Immature natural killer cell (primary cell): ENCODE results near the gene TRAPPC1. TPM values are rescaled to one million over a fixed set of nuclear protein-coding genes. Genes with fewer than 3 reads are reported as not detected.

Experiments used
- DNase-seq, 3 donors: peaks; one replicate each; pipeline ENCODE4 v3.0.0; 2022; ENCODE audit warnings: mixed read lengths in 1 of 3
- H3K27ac Mint-ChIP-seq, 6 donors: one replicate each; pipeline ENCODE4 v1.8.0; 2020; ENCODE audit warnings: mixed read lengths in 6 of 6, mild to moderate bottlenecking in 5 of 6, inconsistent platforms in 4 of 6, moderate library complexity in 3 of 6
- H3K27me3 Mint-ChIP-seq, 3 donors: one replicate each; pipeline ENCODE4 v1.8.0; 2020 to 2021; ENCODE audit warnings: low read depth in 3 of 3, mild to moderate bottlenecking in 3 of 3, mixed read lengths in 3 of 3, moderate library complexity in 3 of 3, inconsistent platforms in 1 of 3
- H3K36me3 Mint-ChIP-seq, 3 donors: one replicate each; pipeline ENCODE4 v1.8.0; 2020; ENCODE audit warnings: mixed read lengths in 3 of 3, inconsistent platforms in 2 of 3, mild to moderate bottlenecking in 2 of 3
- H3K4me1 Mint-ChIP-seq, 2 donors: one replicate each; pipeline ENCODE4 v1.8.0; 2020; ENCODE audit warnings: inconsistent platforms in 2 of 2, mild to moderate bottlenecking in 2 of 2, mixed read lengths in 2 of 2, moderate library complexity in 1 of 2
- H3K4me3 Mint-ChIP-seq, 5 donors: one replicate each; pipeline ENCODE4 v1.8.0; 2020; ENCODE audit warnings: mild to moderate bottlenecking in 5 of 5, mixed read lengths in 5 of 5, inconsistent platforms in 3 of 5, moderate library complexity in 3 of 5
- H3K9me3 Mint-ChIP-seq, 6 donors: one replicate each; pipeline ENCODE4 v1.8.0; 2020; ENCODE audit warnings: mild to moderate bottlenecking in 6 of 6, mixed read lengths in 6 of 6, inconsistent platforms in 4 of 6, moderate library complexity in 3 of 6
- polyA plus RNA-seq, 3 donors: library from polyadenylated mRNA; unstranded; fragments of 300-500 nt; fragmentation: Illumina TruSeq; gene quantifications; one replicate each; pipeline ENCODE4 v1.2.3, GENCODE V29; 2021

TRAPPC1 gene
- 100 to 1,000 TPM; 233 to 379 (median 288) TPM for polyA plus RNA-seq

- Mint-ChIP-seq H3K36me3 (peaks cover 3 to 15% (median 11%) of the 10 kb centered on the region in 3 donors), H3K27me3 (peaks cover 2 to 8% (median 5%) of the 10 kb centered on the region in 3 donors), H3K9me3 (no peaks in the 10 kb centered on the region), H3K27ac (peak within 1 kb of the TSS; percentile 96 to 98 (median 97)), H3K4me3 (peak within 1 kb of the TSS; percentile 95 to 97 (median 95)), H3K4me1 (peaks cover 41 to 50% of the 10 kb centered on the region in 2 donors)
- DNase-seq = peak; percentile 100
Observed at GRCh38 chr17:7931709-7932482, at the start of gene TRAPPC1, which contains the start of gene CNTROB. TSS of gene TRAPPC1 (minus strand) at chr17:7931946. CDS start at chr17:7931829, 117 bp downstream. TSS of gene CNTROB (plus strand) at chr17:7932206. CDS start at chr17:7933080, 874 bp downstream.

- H3K9me3 Mint-ChIP-seq = peaks cover 8 to 22% (median 17%) of the 10 kb centered on the region in 6 donors
- no peak overlapping the region for H3K27ac Mint-ChIP-seq
- peaks cover 5 to 14% (median 12%) of the 10 kb centered on the region in 3 donors for H3K36me3 Mint-ChIP-seq
- DNase-seq = no peak
- peaks cover 1 to 22% (median 2%) of the 10 kb centered on the region in 3 donors for H3K27me3 Mint-ChIP-seq
- H3K4me3 Mint-ChIP-seq = no peak overlapping the region
- no peaks in the 10 kb centered on the region for H3K4me1 Mint-ChIP-seq
Observed at GRCh38 chr17:7977805-7978204, 46.1 kb upstream of the TRAPPC1 start.

DNA sequence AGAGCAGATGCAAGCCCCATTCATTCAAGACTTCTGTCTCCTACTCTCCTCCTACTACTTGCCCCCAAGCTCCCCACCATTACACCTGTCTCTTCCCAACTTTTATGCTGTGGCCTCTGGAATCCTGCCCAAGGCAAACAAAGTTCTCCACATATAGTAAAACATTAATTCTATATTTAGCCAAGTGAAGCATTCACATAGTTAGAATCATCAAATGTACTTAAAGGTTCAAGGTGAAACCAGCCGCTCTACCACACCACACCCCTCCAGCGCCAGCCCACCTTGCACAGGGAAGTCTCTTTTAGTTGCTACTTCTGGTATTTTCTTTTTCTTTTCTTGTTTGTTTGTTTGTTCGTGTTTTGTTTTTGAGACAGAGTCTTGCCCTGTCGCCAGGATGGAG lies 45.3 kb upstream of the TRAPPC1 start:
- peaks cover 5 to 14% (median 12%) of the 10 kb centered on the region in 3 donors for H3K36me3 Mint-ChIP-seq
- H3K27me3 Mint-ChIP-seq = peaks cover 1 to 16% (median 2%) of the 10 kb centered on the region in 3 donors
- peaks cover 8 to 22% (median 17%) of the 10 kb centered on the region in 6 donors for H3K9me3 Mint-ChIP-seq
- no peak overlapping the region for H3K4me3 Mint-ChIP-seq
- no peaks in the 10 kb centered on the region for H3K4me1 Mint-ChIP-seq
- no peak for DNase-seq
- H3K27ac Mint-ChIP-seq = no peak overlapping the region

DNA sequence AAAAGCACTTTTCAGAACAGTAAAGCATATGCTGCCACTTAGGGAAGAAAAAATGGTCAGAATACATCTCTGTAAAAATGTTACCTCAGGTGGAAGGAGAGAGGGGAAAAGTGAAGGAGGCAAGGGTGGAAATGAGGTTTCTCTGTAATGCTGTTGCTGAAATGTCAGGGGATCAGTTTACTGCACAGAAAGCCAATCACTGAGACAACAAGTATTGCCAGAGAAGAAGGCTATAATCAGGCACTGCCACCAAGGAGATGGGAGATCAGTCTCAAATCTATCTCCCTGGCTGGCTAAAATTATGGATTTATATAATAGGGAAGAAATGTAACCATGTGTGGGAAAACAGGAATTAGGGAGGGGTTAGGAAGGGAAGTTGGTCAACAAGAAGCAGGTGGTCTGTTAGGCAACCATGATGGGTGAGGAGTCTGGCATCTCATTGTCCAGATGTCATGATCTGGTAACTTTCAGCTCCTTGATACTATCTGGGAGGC lies 42.9 kb upstream of the TRAPPC1 start:
- DNase-seq = no peak
- Mint-ChIP-seq H3K4me1 (no peaks in the 10 kb centered on the region), H3K36me3 (peaks cover 5 to 14% (median 12%) of the 10 kb centered on the region in 3 donors), H3K4me3 (no peak overlapping the region), H3K27ac (no peak overlapping the region), H3K9me3 (peaks cover 8 to 22% (median 17%) of the 10 kb centered on the region in 6 donors), H3K27me3 (peaks cover 0 to 7% (median 2%) of the 10 kb centered on the region in 3 donors)

DNA sequence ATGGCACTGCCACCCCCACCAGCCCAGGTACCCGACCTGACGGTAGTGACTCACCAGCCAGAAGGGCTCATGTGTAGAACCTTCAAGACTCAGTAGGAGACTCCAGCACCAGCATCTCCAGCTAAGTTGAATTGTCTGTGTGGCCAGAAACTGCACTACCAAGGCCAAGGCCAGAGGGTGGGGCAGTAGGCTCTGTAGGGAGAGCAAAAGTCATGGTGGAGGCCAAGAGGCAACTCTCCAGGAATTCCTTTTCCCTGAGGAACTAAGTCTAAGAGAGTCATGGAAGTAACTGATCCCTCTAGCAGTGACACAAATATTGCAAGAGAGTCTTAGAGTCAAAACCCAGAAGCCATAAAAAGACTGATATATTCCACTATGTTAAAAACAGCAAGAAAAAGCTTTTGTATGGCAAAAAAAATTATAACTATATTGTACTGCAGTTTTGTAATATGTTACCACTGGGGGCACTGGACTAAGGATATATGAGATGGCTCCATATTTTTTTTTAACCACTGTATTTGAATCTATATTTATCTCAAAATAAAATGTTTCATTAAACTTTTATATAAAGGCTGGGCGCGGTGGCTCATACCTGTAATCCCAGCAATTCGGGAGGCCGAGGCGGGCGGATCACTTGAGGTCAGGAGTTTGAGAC lies 40.5 kb upstream of the TRAPPC1 start:
- Mint-ChIP-seq H3K27me3 (peaks cover 0 to 4% (median 2%) of the 10 kb centered on the region in 3 donors), H3K4me3 (no peak overlapping the region), H3K4me1 (no peaks in the 10 kb centered on the region), H3K36me3 (peaks cover 5 to 14% (median 12%) of the 10 kb centered on the region in 3 donors), H3K27ac (no peak overlapping the region), H3K9me3 (peaks cover 6 to 22% (median 17%) of the 10 kb centered on the region in 6 donors)
- no peak for DNase-seq

DNA sequence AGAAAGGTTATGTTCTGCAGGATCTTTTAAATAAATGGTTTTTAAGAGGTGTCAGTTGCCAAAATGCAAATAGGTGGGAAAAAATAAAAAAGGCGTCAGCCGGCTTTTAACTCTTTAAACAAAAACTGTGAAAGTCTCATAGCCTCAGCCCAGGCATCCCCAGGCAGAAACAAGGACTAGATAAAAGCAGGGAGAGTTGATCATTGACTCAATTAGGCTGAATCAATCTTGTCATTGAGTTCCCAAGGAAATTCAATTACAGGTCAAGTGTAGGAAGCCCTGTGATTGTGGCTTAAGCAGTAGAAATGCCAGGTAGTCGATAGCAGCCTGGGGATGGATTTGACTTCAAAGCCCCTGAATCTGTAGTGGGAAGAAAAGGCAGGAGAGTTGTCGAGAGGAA lies 39.9 kb upstream of the TRAPPC1 start:
- Mint-ChIP-seq H3K9me3 (peaks cover 5 to 18% (median 17%) of the 10 kb centered on the region in 6 donors), H3K27me3 (peaks cover 0 to 6% (median 0%) of the 10 kb centered on the region in 3 donors), H3K36me3 (peaks cover 5 to 14% (median 12%) of the 10 kb centered on the region in 3 donors), H3K27ac (no peak overlapping the region), H3K4me1 (no peaks in the 10 kb centered on the region), H3K4me3 (no peak overlapping the region)
- no peak for DNase-seq

- Mint-ChIP-seq H3K27me3 (peaks cover 0 to 2% (median 0%) of the 10 kb centered on the region in 3 donors), H3K36me3 (peaks cover 2 to 3% (median 2%) of the 10 kb centered on the region in 3 donors), H3K4me3 (no peak overlapping the region), H3K9me3 (peaks cover 2 to 9% (median 4%) of the 10 kb centered on the region in 6 donors), H3K27ac (no peak overlapping the region), H3K4me1 (no peaks in the 10 kb centered on the region)
- DNase-seq = no peak
Observed at GRCh38 chr17:7969433-7969832, 37.7 kb upstream of the TRAPPC1 start.

- peaks cover 0 to 7% (median 1%) of the 10 kb centered on the region in 3 donors for H3K27me3 Mint-ChIP-seq
- no peaks in the 10 kb centered on the region for H3K36me3 Mint-ChIP-seq
- H3K27ac Mint-ChIP-seq = no peak overlapping the region
- peaks cover 0 to 2% (median 0%) of the 10 kb centered on the region in 6 donors for H3K9me3 Mint-ChIP-seq
- H3K4me3 Mint-ChIP-seq = no peak overlapping the region
- DNase-seq = no peak
- no peaks in the 10 kb centered on the region for H3K4me1 Mint-ChIP-seq
Observed at GRCh38 chr17:7967751-7968150, 36.0 kb upstream of the TRAPPC1 start.

GRCh38 chr17:7961421-7961820 lies 29.7 kb upstream of the TRAPPC1 start:
- Mint-ChIP-seq H3K4me3 (no peak overlapping the region), H3K27me3 (peaks cover 0 to 9% (median 3%) of the 10 kb centered on the region in 3 donors), H3K27ac (no peak overlapping the region), H3K36me3 (no peaks in the 10 kb centered on the region), H3K9me3 (no peaks in the 10 kb centered on the region), H3K4me1 (no peaks in the 10 kb centered on the region)
- DNase-seq = no peak

DNA sequence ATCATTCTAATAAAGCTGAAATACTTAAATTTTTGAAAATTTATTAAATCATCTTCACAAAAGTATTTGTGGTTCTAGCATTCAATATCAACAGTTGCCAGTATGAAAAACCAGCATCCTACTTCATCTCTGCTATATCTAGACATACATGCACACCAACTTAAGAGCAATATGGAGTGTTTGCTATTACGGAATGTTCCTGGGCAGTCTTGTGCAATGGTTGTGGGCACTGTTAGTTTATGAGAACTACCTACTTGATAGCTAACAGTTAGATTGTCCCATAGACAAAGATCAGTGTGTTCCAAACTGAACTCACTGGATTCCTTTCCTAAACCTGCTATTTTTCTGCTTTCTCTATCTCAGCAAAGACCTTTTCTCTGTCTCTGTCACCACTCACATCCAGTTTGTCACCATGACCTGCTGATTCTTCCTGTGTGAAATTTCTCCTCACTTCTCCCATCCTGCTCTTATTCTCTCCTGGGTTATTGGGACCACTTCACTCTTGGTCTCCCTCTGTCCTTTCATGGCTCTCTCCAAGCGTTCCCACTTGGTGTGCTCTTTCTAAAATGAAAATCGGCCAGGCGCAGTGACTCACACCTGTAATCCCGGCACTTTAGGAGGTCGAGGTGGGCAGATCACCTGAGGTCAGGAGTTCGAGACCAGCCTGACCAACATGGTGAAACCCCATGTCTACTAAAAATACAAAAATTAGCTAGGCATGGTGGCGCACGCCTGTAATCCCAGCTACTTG lies 27.9 kb upstream of the TRAPPC1 start:
- Mint-ChIP-seq H3K27me3 (peaks cover 0 to 9% (median 3%) of the 10 kb centered on the region in 3 donors), H3K4me3 (no peak overlapping the region), H3K36me3 (no peaks in the 10 kb centered on the region), H3K9me3 (no peaks in the 10 kb centered on the region), H3K4me1 (no peaks in the 10 kb centered on the region), H3K27ac (no peak overlapping the region)
- DNase-seq = no peak

- peaks cover 2% of the 10 kb centered on the region in 2 donors for H3K4me1 Mint-ChIP-seq
- no peak overlapping the region for H3K4me3 Mint-ChIP-seq
- no peak overlapping the region for H3K27ac Mint-ChIP-seq
- no peaks in the 10 kb centered on the region for H3K36me3 Mint-ChIP-seq
- DNase-seq = no peak
- H3K27me3 Mint-ChIP-seq = peaks cover 0 to 7% (median 2%) of the 10 kb centered on the region in 3 donors
- no peaks in the 10 kb centered on the region for H3K9me3 Mint-ChIP-seq
Observed at GRCh38 chr17:7956228-7956965, 24.7 kb upstream of the TRAPPC1 start.

- H3K36me3 Mint-ChIP-seq = no peaks in the 10 kb centered on the region
- no peak overlapping the region for H3K27ac Mint-ChIP-seq
- H3K4me1 Mint-ChIP-seq = peaks cover 4 to 6% of the 10 kb centered on the region in 2 donors
- no peak for DNase-seq
- no peak overlapping the region for H3K4me3 Mint-ChIP-seq
- no peaks in the 10 kb centered on the region for H3K9me3 Mint-ChIP-seq
- peaks cover 0 to 7% (median under 1%) of the 10 kb centered on the region in 3 donors for H3K27me3 Mint-ChIP-seq
Observed at GRCh38 chr17:7955414-7956227, 23.9 kb upstream of the TRAPPC1 start.
